Right forelimb (tissue), 1 donor: ENCODE measurements around the gene OXCT1.
A peak's percentile ranks its signal among the peaks of the same experiment; 100 is the strongest.
"Not testable (repeated sequence)": the region's sequence is repeated elsewhere in the genome, so short reads cannot be mapped to it uniquely, and the experiment has no call there.

Source experiments
- DNase-seq: peaks from one replicate; pipeline ENCODE4 v3.0.0-alpha.2; 2018

The OXCT1 gene

DNA sequence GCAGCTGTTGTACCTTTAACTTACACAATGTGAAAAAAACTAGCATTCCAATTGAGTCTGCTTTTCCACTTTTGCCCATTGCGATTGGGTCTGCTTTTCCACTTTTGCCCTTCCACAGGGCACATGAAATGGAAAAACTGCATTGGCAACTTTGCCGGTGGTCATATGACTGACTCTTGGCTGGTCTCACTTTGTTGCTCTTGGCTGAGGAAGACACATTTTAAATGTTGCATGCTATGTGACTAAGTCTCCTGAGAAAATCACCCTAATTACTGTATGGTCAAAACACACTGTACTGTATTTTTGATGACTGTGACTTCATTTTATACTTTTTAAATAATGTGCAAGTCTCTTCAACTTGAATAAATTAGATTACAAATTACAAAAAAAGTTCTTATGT, 1.6 kb upstream of the OXCT1 start:
- peak; percentile 80 for DNase-seq

DNA sequence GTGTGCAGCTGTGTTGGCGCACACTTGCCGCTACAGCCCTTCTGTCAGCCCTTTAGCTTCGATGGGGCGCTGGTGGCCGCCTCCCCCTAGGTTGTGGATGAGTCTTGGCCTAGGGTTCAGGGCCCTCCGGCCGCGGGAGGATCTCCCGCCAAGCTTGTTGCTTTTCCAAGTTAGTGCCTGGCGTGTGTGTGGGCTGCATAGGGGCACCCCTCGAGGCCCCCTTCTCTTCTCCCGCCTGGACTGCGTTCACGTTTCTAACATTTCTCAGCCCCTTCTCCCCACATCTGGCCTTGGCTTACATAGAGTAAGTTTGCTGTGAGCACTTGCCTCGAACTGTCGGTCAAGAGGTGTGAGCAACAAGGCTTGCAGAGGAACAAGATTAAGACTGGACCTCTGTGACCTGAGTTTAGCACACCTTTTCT, 413 bp upstream of the OXCT1 start:
- no peak for DNase-seq

DNA sequence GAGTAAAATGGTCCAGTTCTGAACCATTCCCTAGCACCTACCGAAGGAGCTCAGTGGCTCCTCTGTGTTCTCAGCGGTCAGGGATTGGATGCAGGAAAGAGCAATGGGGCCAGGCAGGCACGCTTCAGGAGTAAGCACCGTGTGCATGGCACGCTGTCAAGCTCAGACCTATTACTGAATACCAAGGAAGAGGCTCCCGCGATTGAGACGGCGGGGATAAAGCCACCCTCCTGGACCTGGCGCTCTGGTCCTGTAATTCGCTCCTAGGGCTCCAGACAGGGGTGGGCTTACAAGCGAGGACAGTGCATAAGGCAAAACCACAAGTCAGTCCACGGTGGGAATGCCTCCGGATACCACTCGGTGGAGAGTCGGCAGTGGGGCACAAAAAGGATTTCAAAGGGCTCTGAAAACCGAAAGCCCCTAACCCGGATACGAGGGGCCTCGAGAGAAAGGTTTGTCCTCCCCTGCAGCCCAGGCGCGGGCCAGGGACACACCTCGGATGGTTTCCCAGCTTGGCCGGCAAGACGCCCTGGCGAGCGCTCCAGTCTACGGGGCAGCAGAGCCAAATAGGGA, 988 bp downstream of the OXCT1 start:
- no peak for DNase-seq

DNA sequence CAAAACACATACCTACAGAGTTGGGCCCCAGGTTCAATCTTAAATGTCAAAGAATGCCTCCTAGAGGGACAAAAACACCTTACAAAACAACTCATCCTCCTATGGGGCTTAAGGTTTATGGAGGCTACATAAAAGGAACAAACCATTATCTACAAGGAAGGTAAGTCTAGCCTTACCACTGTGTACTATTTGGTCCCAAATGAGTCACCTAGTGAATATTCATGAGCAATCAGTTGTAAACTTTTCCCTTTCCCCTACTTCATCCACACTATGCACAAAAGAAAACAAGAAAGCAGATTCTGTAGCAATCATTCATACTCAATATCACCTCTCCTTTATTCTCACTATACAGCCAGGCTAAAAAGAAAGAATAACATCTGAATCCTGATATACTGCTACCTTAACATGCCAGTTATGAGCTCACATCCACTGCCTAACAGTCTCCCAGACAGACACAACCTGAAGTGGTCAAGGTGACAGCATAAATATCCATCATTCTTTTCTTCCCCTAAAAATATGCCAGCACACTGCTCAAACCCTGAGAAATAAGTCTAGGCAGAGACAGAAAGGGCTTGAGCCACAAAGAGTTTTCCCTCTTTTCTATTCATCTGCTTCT, 6.2 kb downstream of the OXCT1 start:
- no peak for DNase-seq

DNA sequence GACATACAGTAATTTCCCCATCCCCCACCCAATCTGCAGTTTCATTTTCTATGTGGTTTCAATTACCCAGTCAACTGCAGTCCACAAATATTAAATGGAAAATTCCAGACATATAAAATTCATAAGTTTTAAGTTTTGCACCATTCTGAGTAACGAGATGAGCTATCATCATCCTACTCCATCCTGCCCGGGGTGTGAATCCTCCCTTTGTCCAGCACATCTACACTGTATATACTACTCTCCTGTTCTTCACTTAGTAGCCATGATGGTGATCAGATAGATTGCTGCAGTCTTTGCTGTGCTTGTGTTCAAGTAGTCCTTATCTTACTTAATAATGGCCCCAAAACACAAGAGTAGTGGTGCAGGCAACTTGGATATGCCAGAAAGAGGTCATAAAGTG, 11.3 kb downstream of the OXCT1 start:
- DNase-seq, result no peak

DNA sequence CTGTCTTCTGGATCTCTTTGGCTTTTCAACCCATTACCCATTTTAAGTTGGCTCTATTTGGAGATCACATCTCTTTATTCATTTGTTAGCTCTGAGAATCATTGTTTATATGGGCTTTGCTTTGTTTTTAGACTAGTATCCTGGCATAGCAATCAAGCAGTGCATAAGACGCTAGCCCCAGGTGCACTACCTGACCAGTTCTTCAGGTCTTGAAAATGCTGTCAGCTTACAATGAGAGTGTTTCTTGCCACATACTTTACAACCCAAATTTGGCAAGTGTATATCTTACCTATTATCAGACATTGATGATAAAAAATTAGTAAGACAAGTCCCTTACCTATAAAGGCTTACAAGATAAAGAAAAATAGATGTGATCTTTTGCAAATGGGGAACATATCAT, 12.2 kb downstream of the OXCT1 start:
- DNase-seq, result no peak

DNA sequence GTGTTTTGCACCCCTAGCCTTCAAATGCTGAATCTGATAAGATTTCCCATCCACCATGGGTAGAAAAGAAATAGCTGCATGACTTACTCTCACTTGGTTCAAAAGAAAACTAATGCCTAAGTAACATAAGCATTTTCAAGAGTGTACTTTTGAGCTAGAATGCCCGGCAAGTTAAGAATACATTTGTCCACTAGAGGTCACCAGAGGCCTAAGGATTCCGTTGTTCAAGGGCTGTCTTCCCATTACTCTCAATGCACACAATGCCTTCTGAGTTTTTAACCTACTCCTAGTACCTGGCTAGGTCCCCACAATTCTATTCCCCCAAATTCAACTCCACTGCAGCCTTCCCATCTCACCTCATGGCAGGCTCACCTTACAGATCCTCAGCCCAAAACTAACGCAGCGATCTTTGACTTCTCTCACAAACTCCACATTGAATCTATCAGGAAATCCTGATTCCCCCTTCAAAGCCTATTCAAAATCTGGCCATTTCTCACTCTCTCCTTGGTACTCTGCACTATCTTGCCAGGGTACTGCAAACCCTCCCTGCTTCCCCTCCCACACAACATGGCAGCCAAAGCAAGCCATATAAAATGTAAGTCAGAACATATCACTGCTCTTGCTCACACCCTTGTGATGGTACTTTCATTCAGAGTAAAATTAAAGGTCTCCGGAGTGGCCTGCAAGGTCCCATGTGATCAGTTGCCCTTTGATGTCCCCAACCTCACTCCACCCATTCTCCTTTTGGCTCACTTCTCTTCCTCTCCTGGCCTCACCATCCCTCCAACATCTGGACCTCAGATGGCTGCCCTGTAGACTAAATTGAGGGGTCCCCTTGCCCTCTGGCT, 13.4 kb downstream of the OXCT1 start:
- DNase-seq, result peak; percentile 70

DNA sequence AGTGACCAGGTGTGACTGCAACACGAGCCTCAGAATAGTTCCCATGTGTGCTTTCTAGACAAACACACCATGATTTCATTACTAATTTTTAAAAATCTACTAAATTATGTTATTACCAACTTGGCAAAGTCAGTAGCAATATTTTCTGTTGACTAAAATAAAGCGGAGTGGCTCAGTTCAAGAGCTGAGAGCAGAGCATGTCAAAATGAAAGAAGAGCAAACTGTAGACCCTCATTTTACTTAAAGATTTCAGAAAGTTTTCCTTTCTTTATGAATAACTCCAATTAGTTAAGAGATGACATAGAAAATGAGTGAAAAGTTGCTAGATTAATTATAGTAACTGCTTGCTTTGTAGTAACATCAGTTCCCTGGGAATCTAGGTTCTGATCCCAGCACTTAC, 17.9 kb downstream of the OXCT1 start:
- DNase-seq, result no peak

DNA sequence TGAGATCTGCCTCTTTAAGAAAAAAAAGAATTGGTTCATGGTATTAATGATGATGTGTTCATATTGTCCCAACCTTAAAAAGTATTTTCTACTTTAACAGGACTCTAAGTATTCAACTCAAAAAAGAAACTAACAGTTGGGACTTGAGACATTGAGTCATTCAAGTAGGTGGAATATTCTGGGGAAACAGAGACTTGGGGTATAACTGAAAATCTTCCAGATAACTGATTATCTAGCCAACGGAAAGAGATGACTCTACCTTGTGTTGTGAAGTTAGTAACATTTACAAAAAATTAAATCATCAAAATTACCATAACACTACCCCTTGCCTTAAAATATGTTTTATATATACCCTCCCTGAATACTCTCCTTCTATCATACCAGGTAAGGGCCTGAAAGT, 19.1 kb downstream of the OXCT1 start:
- DNase-seq, result no peak

DNA sequence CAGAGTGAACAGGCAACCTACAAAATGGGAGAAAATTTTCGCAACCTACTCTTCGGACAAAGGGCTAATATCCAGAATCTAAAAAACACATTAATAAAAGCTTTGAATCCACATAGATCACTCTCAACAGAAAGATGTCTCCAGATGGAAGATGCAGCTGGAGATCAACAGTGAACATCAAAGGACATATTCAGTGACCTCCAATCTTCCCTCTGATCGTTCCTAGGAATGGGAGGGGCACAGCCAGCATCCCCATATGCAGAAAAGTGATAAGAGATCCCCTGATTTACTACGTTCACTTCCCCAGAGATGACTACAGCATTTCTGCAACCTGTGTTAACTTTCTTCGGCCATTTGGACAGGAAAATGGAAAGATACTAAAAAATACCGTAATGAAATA, 21.2 kb downstream of the OXCT1 start:
- DNase-seq, result no peak

DNA sequence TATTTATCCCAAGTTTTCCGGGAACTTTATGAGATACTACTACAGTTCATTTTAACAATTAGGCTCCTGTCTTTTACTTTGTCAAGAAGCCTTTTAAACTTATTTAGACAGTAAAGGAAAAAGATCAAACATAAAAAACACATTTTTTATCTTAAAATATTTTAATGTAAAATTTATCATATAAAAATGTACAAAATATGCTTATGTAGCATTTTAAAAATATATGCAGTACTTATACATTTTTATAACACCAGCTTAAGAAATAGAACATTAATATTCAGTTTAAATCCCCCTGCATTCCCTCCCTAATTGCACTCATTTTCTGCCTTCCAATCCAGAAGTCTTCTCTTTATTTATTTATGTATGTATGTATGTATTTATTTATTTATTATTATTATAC, 24.5 kb downstream of the OXCT1 start:
- not testable (repeated sequence) for DNase-seq

DNA sequence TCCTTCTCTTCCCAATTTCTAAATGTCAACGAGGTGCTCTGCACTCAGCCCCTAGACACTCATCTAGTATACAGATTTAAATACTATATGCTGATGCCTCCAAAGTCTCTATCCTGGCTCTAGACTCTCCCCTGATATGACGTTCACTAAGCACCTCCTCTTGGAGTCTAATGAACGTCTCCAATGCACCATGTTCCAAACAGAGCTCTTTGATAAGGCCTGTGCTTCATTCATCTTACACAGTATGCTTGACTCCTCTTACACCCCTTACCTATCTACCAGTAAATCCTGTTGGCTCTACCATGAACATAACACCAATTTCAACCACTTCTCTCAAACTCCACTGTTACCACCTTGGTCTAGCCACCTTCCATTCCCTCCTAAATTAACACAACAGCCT, 25.7 kb downstream of the OXCT1 start:
- DNase-seq, result no peak

DNA sequence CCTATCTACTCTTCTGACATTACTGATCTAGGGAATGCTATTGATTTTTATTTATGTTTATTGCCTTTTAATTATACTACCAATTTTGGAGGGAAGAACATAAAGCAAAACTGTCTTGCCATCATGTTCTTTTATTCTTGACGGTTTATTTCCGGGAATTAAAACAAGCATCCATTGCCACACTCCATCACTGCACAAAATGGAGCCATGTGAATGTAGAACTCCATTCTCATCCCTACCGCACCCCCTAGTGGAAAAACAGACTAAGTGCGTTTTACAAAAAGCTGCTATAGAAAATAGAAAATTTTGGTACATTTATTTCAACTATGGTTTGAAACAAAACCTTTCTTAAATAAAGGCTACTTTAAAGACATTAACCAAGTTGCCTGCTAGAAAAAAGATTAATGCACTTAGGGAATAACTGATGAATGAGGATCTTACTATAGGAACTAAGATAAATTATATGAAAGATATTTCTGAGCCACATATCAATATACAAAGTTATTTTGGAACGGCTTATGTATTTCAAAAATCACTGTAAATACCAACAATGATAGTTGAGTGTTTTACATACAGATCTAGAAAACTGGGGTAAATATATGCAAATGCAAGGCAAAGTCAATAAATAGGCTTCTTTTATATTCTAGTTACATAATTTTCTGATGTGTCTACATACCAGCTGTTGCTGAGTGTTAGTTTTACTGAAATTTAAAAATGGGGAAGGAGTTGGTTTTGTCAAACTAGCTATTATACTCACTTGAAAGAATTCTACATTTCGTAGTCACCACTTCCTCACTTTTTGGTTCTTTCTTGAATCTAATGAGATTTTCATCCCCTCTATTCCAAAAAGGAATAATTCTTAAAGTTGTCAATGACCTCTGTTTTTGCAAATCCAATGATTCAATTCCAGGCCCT, 26.5 kb downstream of the OXCT1 start:
- no peak for DNase-seq

DNA sequence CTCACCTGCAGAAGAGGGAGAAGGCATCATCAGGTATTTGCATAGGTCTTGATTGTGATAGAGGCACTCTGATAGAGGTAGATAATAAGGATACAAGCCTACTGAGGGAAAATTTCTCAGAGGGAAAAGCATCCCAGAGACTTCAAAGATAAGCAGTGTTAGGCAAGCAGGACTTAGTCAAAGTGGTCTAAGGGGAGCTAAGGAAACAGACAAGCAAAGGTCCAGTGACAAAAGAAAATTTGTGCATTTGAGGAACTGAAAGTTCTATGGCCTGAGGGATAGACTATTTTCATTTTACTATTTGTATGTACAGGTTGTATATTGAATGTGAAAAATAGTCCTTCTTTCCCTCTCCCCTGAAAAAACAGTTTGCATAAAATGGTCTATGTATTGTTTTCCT, 27.4 kb downstream of the OXCT1 start:
- no peak for DNase-seq

DNA sequence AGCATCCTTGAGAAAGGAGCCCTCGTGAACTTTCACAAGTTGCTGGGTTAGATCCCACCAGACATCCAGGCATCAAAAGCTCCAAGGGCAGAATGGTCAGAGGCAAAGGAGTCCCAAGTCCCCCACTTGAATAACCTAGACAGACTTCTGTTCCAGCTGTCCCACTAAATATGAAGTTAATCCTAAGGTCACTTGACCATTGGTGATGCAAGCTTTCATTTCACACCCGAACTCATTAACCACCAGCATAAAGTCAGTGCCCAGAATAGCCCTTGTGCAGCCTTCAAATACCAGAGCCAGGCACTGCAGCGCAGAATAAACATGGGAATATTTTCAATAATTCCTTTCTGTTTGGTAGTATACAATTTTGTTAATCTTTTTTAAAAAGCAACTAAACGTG, 28.9 kb downstream of the OXCT1 start:
- no peak for DNase-seq

DNA sequence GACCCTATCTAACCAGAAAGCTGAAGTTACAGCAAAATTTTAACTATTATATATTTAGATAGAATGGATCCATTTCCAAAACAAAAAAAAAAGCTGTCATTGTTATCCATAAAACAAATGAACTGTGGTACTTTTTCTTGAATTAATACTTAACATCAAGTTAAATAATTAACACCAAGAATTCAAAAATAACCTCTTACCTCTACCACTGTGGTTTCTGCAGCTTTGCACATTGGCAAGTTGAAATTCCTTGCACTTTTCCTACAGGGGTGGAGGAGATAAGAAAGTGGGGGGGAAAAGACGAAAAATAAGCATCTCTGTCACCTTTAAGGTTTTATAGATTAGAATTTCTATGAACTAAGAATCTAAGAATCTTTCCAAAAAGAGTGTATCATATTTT, 30.0 kb downstream of the OXCT1 start:
- DNase-seq, result no peak

DNA sequence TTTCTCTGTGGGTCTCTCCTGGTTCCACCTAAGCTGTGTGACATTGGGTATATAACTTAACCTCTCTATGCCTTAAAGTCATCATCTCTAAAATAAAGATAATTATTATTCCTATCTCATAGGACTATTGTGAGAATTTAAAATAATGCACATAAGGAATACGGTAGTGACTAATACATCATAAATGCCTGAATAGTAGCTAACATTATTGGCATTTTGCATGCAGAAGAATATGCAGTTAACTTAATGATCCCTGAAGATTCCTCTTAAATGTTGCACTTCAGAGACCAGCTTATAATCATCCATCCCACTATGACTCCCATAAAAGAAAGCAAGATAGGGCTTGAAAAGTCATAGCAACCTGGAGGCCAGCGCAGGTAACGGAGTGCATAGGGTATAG, 32.4 kb downstream of the OXCT1 start:
- no peak for DNase-seq

DNA sequence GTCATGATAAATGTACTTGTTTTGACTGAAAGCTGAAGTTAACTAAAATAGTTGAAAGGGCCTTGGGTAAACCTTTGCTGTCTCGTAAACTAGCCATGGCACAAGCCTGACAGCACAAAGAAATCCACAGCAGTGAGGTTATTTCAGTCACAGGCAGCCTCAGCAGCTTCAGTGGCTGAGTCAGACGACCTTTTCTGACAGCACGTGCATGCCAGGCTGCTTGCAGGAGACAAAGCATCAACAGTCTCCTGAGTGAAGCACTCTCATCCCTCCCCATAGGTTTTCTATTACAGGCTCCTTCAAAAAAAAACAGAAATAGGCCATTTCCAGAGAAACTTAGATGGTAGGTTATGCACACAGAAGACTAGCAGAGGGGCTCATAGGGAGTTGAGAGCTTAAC, 34.6 kb downstream of the OXCT1 start:
- no peak for DNase-seq

DNA sequence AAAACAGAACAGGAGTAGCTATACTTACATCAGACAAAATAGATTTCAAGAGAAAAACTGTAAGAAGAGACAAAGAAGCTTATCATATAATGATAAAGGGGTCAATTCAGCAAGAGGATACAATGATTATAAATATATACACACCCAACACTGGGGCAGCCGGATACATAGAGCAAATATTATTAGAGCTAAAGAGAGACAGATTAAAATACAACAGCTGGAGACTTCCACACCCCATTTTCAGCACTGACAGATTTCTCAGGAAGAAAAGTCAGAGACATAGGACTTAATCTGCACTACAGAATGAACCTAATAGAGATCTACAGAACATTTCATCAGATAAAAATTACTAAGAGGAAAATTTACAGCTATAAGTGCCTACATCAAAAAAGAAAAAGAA, 35.7 kb downstream of the OXCT1 start:
- DNase-seq, result no peak

DNA sequence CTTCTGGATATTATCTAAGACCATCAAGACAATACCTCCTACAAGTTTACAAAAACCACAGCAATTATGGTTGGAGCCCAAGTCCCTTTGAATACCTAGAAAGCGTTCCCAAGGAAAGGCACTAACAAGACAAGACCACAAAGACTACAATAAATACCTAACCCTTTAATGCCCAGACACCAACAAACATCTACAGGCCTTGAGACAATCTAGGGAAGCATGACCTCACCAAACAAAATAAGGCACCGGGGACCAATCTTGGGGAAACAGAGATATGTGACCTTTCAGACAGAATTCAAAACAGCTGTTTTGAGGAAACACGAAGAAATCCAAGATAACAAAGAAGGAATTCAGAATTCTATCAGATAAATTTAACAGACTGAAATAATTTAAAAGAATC, 37.8 kb downstream of the OXCT1 start:
- DNase-seq, result no peak

DNA sequence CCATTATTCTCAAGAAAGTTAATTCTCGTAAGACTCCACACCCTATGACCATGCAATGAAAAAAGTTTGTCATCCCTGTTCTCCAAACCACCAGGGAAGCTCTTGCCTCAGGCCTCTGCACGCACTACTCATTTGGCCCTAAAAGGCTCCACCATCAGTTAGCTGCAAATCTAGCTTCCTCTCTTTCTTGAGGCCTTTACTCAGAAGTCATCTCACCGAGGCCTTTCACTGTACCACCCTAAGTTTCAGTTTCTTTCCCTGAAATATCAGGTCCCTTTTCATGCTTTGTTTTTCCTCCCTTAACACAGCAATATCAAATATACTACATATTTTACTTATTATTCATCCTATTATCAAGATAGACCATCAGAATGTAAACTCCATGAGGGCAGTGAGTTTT, 39.1 kb downstream of the OXCT1 start:
- no peak for DNase-seq

DNA sequence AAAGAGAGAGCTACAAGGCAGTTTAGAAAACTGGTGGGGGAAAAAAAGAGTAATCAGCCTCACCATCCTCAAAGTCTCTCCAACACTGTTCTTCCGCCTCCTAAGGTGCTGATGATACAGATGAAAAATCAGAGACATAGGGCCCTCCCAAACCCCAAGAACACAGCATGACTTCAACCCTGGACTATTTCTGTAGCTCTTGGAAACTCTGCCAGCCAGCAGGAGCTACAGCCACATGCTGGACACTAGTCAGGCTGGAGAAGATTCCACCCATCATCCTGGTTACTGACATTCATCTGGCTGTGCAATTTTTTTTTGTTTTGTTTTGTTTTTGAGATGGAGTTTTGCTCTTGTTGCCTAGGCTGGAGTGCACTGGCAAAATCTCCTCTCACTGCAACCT, 42.4 kb downstream of the OXCT1 start:
- DNase-seq, result no peak

DNA sequence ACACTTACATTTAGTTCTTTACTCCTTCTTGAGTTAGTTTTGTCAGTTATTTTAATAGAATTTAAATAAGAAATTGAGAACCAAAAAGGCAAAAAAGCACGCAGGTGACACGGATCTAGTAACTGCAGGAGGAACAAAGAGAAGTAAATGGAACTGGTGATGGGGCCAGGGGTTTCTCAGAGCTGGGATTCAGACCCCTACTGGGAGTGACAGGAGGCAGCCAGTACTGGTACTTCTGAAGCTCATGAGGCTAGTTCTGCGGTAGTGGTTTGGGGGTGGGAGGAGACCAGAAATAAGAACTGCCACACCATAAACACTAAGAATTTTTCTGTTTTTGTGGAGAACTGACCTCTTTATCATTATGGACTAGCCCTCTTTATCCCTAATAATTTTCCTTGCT, 48.2 kb downstream of the OXCT1 start:
- no peak for DNase-seq
